ENCODE measurements around the gene ATXN7. TPM values are rescaled to one million over a fixed set of nuclear protein-coding genes. Genes with fewer than 3 reads are reported as not detected.

The ATXN7 gene
- total RNA-seq, 3 donors from 2014 or later (not counting 1 experiment from before 2014, with no cell fraction given), result 126 to 176 (median 146) TPM

- H3K9me3 ChIP-seq (ENCODE audit: control insufficient read depth, insufficient read depth, low read length), result no peaks in the 10 kb centered on the region
- peaks cover 20 to 22% of the 10 kb centered on the region in 2 donors for H3K4me1 Mint-ChIP-seq
- peak; percentile 85 for TF ChIP-seq CTCF (IDR thresholded peaks at IDR 0.05)
- H3K4me3 Mint-ChIP-seq, result no peak overlapping the region
- H3K27me3 ChIP-seq (ENCODE audit: control insufficient read depth, insufficient read depth, low read length), result no peaks in the 10 kb centered on the region
- H3K4me3 ChIP-seq (ENCODE audit: low read length), result no peak overlapping the region
- H3K27me3 Mint-ChIP-seq (ENCODE audit: low read depth in 2 of 2), result no peaks in the 10 kb centered on the region
- WGBS (ENCODE audit: insufficient coverage), result 48% methylated on average over 10 of the region's 10 CpGs
- no peak overlapping the region for H3K27ac ChIP-seq (ENCODE audit: low read length)
- peaks cover 6% of the 10 kb centered on the region for H3K4me1 ChIP-seq (ENCODE audit: control insufficient read depth, insufficient read depth, low read length)
- no peaks in the 10 kb centered on the region for H3K9me3 Mint-ChIP-seq
- ATAC-seq (peak; percentile 60 to 74 (median 72)), DNase-seq (peak; percentile 33 to 79)
- no peaks in the 10 kb centered on the region for H3K36me3 ChIP-seq (ENCODE audit: control insufficient read depth, insufficient read depth, low read length)
- no peak overlapping the region for H3K27ac Mint-ChIP-seq
- H3K36me3 Mint-ChIP-seq, result no peaks in the 10 kb centered on the region
- intact Hi-C loops (cut with micrococcal nuclease), result loop anchor here (1.0 to 10.0 kb wide), 3 partner anchors 467 to 1616 kb away; no protein-coding TSS in a partner anchor
Observed at GRCh38 chr3:63818282-63819150, 45.2 kb upstream of the ATXN7 start.

GRCh38 chr3:63819151-63819398 is 44.6 kb upstream of the ATXN7 start, which contains the start of gene C3orf49:
C3orf49 (plus strand) TSS chr3:63819299; CDS start chr3:63819472, 173 bp downstream.
- no peaks in the 10 kb centered on the region for H3K27me3 Mint-ChIP-seq (ENCODE audit: low read depth in 2 of 2)
- no peaks in the 10 kb centered on the region for H3K9me3 ChIP-seq (ENCODE audit: control insufficient read depth, insufficient read depth, low read length)
- no peaks in the 10 kb centered on the region for H3K36me3 ChIP-seq (ENCODE audit: control insufficient read depth, insufficient read depth, low read length)
- no peaks in the 10 kb centered on the region for H3K36me3 Mint-ChIP-seq
- H3K27me3 ChIP-seq (ENCODE audit: control insufficient read depth, insufficient read depth, low read length), result no peaks in the 10 kb centered on the region
- DNase-seq, result no peak
- no peak for TF ChIP-seq CTCF (IDR thresholded peaks at IDR 0.05)
- H3K27ac Mint-ChIP-seq, result no peak within 1 kb of the TSS
- intact Hi-C loops (cut with micrococcal nuclease), result loop anchor here (5.0 to 10.0 kb wide), 2 partner anchors 1484 to 1617 kb away; no protein-coding TSS in a partner anchor
- WGBS (ENCODE audit: insufficient coverage), result no CpG with 5 or more reads among the region's 1 CpG
- H3K9me3 Mint-ChIP-seq, result no peaks in the 10 kb centered on the region
- H3K27ac ChIP-seq (ENCODE audit: low read length), result no peak within 1 kb of the TSS
- ATAC-seq, result no peak
- H3K4me1 ChIP-seq (ENCODE audit: control insufficient read depth, insufficient read depth, low read length), result peaks cover 6% of the 10 kb centered on the region
- no peak within 1 kb of the TSS for H3K4me3 ChIP-seq (ENCODE audit: low read length)
- no peak within 1 kb of the TSS for H3K4me3 Mint-ChIP-seq
- peaks cover 15 to 16% of the 10 kb centered on the region in 2 donors for H3K4me1 Mint-ChIP-seq

- Mint-ChIP-seq H3K36me3 (peaks cover 4% of the 10 kb centered on the region), H3K27ac (no peak overlapping the region), H3K27me3 (ENCODE audit: low read depth in 2 of 2) (no peaks in the 10 kb centered on the region), H3K4me3 (no peak overlapping the region), H3K9me3 (no peaks in the 10 kb centered on the region), H3K4me1 (no peaks in the 10 kb centered on the region)
- H3K36me3 ChIP-seq (ENCODE audit: control insufficient read depth, insufficient read depth, low read length), result peaks cover 5% of the 10 kb centered on the region
- intact Hi-C loops (cut with micrococcal nuclease), result no loop called here
- H3K9me3 ChIP-seq (ENCODE audit: control insufficient read depth, insufficient read depth, low read length), result no peaks in the 10 kb centered on the region
- 91% methylated on average over 4 of the region's 4 CpGs for WGBS (ENCODE audit: insufficient coverage)
- DNase-seq, result no peak
- no peaks in the 10 kb centered on the region for H3K4me1 ChIP-seq (ENCODE audit: control insufficient read depth, insufficient read depth, low read length)
- no peak for ATAC-seq
- H3K4me3 ChIP-seq (ENCODE audit: low read length), result no peak overlapping the region
- no peak overlapping the region for H3K27ac ChIP-seq (ENCODE audit: low read length)
- TF ChIP-seq CTCF (IDR thresholded peaks at IDR 0.05), result no peak
- no peaks in the 10 kb centered on the region for H3K27me3 ChIP-seq (ENCODE audit: control insufficient read depth, insufficient read depth, low read length)
Observed at GRCh38 chr3:63824309-63824708, 39.4 kb upstream of the ATXN7 start.

Measured in natural killer cell (primary cell).